HG03354 (cell line): ENCODE data around the gene NR4A3.
"Not testable (repeated sequence)": the region's sequence is repeated elsewhere in the genome, so short reads cannot be mapped to it uniquely, and the experiment has no call there.

ENCODE experiments used
- ATAC-seq: cut with Tn5 transposase; IDR thresholded peaks from one replicate; pipeline ENCODE4 v1.9.1; 2021; ENCODE audit warnings: mild to moderate bottlenecking; ENCODE audit not compliant: unreplicated experiment, poor library complexity, severe bottlenecking

The NR4A3 gene

GRCh38 chr9:99821396-99822108 is at the start of gene NR4A3:
Gene NR4A3 (plus strand): TSS chr9:99821885. CDS start chr9:99828043, 6,158 bp downstream.
- ATAC-seq = peak; percentile 42

GRCh38 chr9:99773468-99774138 is 48.1 kb upstream of the NR4A3 start:
- no peak for ATAC-seq

GRCh38 chr9:99778308-99778707 is 43.4 kb upstream of the NR4A3 start:
- ATAC-seq = no peak

- no peak for ATAC-seq
Observed at GRCh38 chr9:99778836-99779235, 42.8 kb upstream of the NR4A3 start.

GRCh38 chr9:99779277-99779676 is 42.4 kb upstream of the NR4A3 start:
- ATAC-seq = no peak

GRCh38 chr9:99782349-99782748 is 39.3 kb upstream of the NR4A3 start:
- not testable (repeated sequence) for ATAC-seq

GRCh38 chr9:99782962-99783718 is 38.5 kb upstream of the NR4A3 start:
- no peak for ATAC-seq

- ATAC-seq = no peak
Observed at GRCh38 chr9:99783799-99784198, 37.9 kb upstream of the NR4A3 start.

- no peak for ATAC-seq
Observed at GRCh38 chr9:99785010-99785590, 36.6 kb upstream of the NR4A3 start.

GRCh38 chr9:99787556-99787955 is 34.1 kb upstream of the NR4A3 start:
- ATAC-seq = no peak

GRCh38 chr9:99793528-99793927 is 28.2 kb upstream of the NR4A3 start:
- ATAC-seq = no peak

GRCh38 chr9:99796231-99796630 is 25.5 kb upstream of the NR4A3 start:
- ATAC-seq = no peak

- no peak for ATAC-seq
Observed at GRCh38 chr9:99801775-99802174, 19.9 kb upstream of the NR4A3 start.

- no peak for ATAC-seq
Observed at GRCh38 chr9:99803694-99804093, 18.0 kb upstream of the NR4A3 start.

- ATAC-seq = peak; percentile 81
Observed at GRCh38 chr9:99807276-99807852, 14.3 kb upstream of the NR4A3 start.

- no peak for ATAC-seq
Observed at GRCh38 chr9:99807956-99808355, 13.7 kb upstream of the NR4A3 start.

GRCh38 chr9:99808454-99808853 is 13.2 kb upstream of the NR4A3 start:
- no peak for ATAC-seq

- no peak for ATAC-seq
Observed at GRCh38 chr9:99809586-99810319, 11.9 kb upstream of the NR4A3 start.

GRCh38 chr9:99811172-99811571 is 10.5 kb upstream of the NR4A3 start:
- ATAC-seq = no peak
